Lower lobe of right lung (tissue), 2 donors: Measurements from ENCODE around the gene SMIM13. TPM values are rescaled to one million over a fixed set of nuclear protein-coding genes. Genes with fewer than 3 reads are reported as not detected.
"Not testable (repeated sequence)": the region's sequence is repeated elsewhere in the genome, so short reads cannot be mapped to it uniquely, and the experiment has no call there.

Experiments
- ATAC-seq, 2 donors: fragments of 200-7000 bp; cut with Tn5 transposase; one replicate each; pipeline ENCODE4 v1.9.1; 2020 to 2022; ENCODE audit warnings: mild to moderate bottlenecking in 2 of 2, moderate library complexity in 2 of 2
- DNase-seq: peaks from one replicate; pipeline ENCODE4 v3.0.0-alpha.2; 2020
- H3K27ac ChIP-seq: fragments of 200-600 bp; one replicate; pipeline ENCODE4 v1.8.0; 2022
- H3K27me3 ChIP-seq: fragments of 200-600 bp; one replicate; pipeline ENCODE4 v1.8.0; 2022; ENCODE audit warnings: low read depth
- H3K36me3 ChIP-seq: fragments of 200-600 bp; one replicate; pipeline ENCODE4 v1.8.0; 2022; ENCODE audit warnings: mild to moderate bottlenecking
- H3K4me1 ChIP-seq: fragments of 200-600 bp; one replicate; pipeline ENCODE4 v1.8.0; 2022
- H3K4me3 ChIP-seq: fragments of 200-600 bp; one replicate; pipeline ENCODE4 v1.8.0; 2022; ENCODE audit warnings: mild to moderate bottlenecking
- H3K9me3 ChIP-seq: fragments of 200-600 bp; one replicate; pipeline ENCODE4 v1.8.0; 2022
- CTCF ChIP-seq: fragments of 200-600 bp; IDR thresholded peaks from one replicate; pipeline ENCODE4 v1.8.0; 2022; ENCODE audit warnings: antibody characterized with exemption, mild to moderate bottlenecking
- intact Hi-C: fragments of 100-400 bp; cut with DNase I; formaldehyde crosslinking; loops from one replicate; pipeline ENCODE4 v1.11.0; 2022
- total RNA-seq: library from RNA; stranded (reverse); fragmentation: NEBNext Ultra II Directional; extraction: Animal tissue kit (Norgen Biotek cat#: 25700); gene quantifications from one replicate; pipeline ENCODE4 v1.2.1, GENCODE V29; 2021
- donor health status: DM: no; HTN: yes; CAD: no; lungs with severe emphysema.

The SMIM13 gene
- total RNA-seq, 1 donor from 2014 or later, result 7.9 TPM

DNA sequence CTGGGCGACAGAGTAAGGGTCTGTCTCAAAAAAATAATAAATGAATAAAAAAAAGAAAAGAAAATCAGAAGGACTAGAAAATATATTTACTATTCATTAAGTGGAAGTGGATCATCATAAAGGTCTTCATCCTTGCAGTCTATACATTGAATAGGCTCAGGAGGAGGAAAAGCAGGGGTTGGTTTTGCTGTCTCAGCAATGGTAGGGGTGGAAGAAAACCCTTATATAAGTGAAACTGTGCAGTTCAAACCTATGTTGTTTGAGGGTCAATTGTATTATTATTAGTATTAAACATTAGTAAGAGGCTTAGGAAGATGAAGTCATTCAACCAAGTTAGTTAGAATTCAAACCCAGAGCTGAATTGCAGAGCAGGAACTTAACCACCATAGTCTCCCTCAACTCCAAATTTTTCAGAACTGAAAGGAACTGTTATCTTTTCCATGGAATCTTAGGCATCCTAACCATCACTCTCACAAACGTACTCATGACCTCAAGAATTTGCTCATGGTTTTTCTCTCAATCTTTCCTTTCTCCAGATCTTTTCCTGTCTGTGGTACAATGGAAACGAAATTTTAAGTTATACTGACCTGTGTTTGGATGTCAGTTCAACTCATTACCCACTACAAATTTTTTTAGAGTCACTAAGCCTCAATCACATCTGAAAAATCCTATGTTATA lies 7.7 kb upstream of the SMIM13 start:
- intact Hi-C loops, result no loop called here
- Histone ChIP-seq H3K9me3 (no peaks in the 10 kb centered on the region), H3K4me1 (no peaks in the 10 kb centered on the region), H3K27ac (no peak overlapping the region), H3K36me3 (no peaks in the 10 kb centered on the region), H3K27me3 (no peaks in the 10 kb centered on the region), H3K4me3 (no peak overlapping the region)
- no peak for DNase-seq
- TF ChIP-seq CTCF, result no peak
- no peak for ATAC-seq

DNA sequence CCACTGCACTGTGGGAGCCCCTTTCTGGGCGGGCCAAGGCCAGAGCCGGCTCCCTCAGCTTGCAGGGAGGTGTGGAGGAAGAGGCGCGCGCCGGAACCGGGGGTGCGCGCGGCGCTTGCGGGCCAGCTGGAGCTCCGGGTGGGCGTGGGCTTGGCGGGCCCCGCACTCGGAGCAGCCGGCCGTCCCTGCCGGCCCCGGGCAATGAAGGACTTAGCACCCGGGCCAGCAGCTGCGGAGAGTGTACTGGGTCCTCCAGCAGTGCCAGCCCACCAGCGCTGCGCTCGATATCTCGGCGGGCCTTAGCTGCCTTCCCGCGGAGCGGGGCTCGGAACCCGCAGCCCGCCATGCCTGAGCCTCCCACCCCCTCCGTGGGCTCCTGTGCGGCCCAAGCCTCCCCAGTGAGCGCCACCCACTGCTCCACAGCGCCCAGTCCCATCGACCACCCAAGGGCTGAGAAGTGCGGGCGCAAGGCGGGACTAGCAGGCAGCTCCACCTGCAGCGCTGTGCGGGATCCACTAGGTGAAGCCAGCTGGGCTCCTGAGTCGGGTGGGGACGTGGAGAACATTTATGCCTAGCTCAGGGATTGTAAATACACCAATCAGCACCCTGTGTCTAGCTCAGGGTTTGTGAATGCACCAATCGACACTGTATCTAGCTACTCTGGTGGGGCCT lies 6.4 kb upstream of the SMIM13 start:
- H3K4me3 ChIP-seq, H3K36me3 ChIP-seq, H3K27me3 ChIP-seq, H3K9me3 ChIP-seq, H3K27ac ChIP-seq, ATAC-seq, DNase-seq, intact Hi-C loops, H3K4me1 ChIP-seq: not testable (repeated sequence)

- peaks cover 8% of the 10 kb centered on the region for H3K4me1 ChIP-seq
- no peaks in the 10 kb centered on the region for H3K27me3 ChIP-seq
- DNase-seq (no peak), ATAC-seq (no peak)
- H3K4me3 ChIP-seq, result no peak overlapping the region
- H3K27ac ChIP-seq, result no peak overlapping the region
- no peaks in the 10 kb centered on the region for H3K9me3 ChIP-seq
- intact Hi-C loops, result no loop called here
- H3K36me3 ChIP-seq, result no peaks in the 10 kb centered on the region
- TF ChIP-seq CTCF, result no peak
Observed at GRCh38 chr6:11089695-11090094, 3.9 kb upstream of the SMIM13 start.

- H3K4me3 ChIP-seq, ATAC-seq, H3K9me3 ChIP-seq, DNase-seq, H3K36me3 ChIP-seq, H3K27ac ChIP-seq, intact Hi-C loops, H3K27me3 ChIP-seq: not testable (repeated sequence)
- peaks cover 23% of the 10 kb centered on the region for H3K4me1 ChIP-seq
Observed at GRCh38 chr6:11091141-11091540, 2.5 kb upstream of the SMIM13 start.

DNA sequence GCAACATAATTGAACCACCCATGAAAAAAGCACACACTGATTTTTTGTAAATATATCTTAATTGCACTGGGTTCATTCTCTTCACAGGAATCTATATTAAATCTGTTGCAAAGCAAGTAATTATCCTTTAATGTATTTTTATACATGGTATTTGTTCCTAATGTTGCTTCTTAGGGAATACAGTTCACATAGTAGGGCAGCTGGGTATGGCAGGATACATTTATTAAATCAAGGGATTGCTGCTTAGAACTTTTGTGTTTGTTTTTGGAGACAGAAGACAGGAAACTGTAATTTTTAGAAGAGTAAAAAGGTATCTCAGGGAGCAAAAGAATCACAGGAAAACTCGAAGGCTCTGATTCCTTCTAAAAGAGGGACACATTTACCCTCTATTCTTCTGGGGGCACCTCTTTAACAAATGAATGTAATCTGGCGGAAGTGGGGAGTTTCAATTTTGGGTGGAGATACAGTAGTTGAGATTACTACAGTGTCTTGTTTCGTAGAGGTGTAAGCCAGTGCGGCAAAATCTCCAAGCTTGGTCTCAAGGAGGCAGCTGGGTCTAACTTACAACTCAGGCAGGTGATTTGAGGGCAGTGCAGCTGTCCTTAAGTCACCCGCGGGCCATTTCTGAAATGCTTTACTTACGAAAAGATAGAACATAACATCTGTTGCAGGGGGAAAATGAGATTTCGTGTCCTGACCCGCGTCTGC lies 812 bp upstream of the SMIM13 start:
- ATAC-seq (peak; percentile 31 to 43), DNase-seq (no peak)
- no peaks in the 10 kb centered on the region for H3K36me3 ChIP-seq
- intact Hi-C loops, result no loop called here
- TF ChIP-seq CTCF, result no peak
- peak overlapping the region; percentile 97 for H3K4me3 ChIP-seq
- H3K4me1 ChIP-seq, result peaks cover 24% of the 10 kb centered on the region
- no peaks in the 10 kb centered on the region for H3K9me3 ChIP-seq
- no peaks in the 10 kb centered on the region for H3K27me3 ChIP-seq
- peak overlapping the region; percentile 98 for H3K27ac ChIP-seq

DNA sequence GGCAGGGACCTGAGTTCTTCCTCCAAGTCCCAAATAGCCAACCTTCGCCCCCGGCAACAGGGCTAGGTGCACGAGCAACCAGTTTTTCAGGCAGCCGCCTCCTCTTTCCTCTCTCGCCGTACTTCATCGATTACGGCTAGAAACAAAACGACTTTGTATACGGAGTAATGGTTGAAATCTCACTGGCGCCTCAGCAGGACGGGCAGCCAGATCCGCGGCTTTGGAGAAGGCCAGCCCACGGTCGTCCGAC lies 333 bp upstream of the SMIM13 start:
- ATAC-seq (peak; percentile 13 to 34), DNase-seq (no peak)
- H3K27me3 ChIP-seq, result no peaks in the 10 kb centered on the region
- H3K4me3 ChIP-seq, result peak overlapping the region; percentile 97
- no peaks in the 10 kb centered on the region for H3K9me3 ChIP-seq
- H3K4me1 ChIP-seq, result peaks cover 24% of the 10 kb centered on the region
- peak overlapping the region; percentile 98 for H3K27ac ChIP-seq
- intact Hi-C loops, result no loop called here
- no peak for TF ChIP-seq CTCF
- H3K36me3 ChIP-seq, result no peaks in the 10 kb centered on the region
